ENCODE data around the gene MYLK4. TPM values are rescaled to one million over a fixed set of nuclear protein-coding genes. Genes with fewer than 3 reads are reported as not detected.

MYLK4 gene
- total and polyA plus RNA-seq, 2 of the 13 experiments (the other 11 are each of a cell fraction or from before 2014, with no cell fraction given) = 0.26 to 0.29 TPM

DNA sequence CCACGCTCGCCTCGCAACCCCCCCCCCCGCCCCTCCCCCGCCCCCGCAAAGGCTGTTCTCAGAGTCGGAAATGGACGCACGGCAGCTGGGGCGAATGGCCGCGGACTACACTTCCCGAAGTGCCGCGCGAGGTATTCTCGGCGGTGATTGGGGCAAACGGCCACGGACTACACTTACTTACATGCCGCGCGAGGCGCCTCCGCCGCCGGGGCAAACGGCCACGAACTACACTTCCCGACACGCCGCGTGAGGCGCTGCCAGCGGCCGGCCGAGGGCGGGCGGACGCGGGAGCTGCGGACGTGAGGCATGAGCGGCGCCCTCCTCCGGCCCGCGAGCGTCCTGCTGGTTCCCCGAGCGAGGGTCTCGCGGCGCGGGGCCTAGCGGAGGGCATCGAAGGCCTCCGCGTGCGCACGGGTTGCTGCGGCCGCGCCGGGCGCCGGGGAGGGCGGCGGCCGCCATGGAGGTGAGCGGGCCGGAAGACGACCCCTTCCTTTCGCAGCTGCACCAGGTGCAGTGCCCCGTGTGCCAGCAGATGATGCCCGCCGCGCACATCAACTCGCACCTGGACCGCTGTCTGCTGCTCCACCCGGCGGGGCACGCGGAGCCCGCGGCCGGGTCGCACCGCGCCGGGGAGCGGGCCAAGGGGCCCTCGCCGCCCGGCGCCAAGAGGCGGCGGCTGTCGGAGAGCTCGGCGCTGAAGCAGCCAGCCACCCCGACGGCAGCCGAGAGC lies 14.6 kb upstream of the MYLK4 start, which contains the start of gene WRNIP1 (continued):
- TF ChIP-seq PAWR (CRISPR knock-in tag; IDR thresholded peaks at IDR 0.05; ENCODE audit: borderline replicate concordance) (0 out of 2 replicates have a peak, but pooled peaks have one; percentile 59), ZNF451 (CRISPR knock-in tag; IDR thresholded peaks at IDR 0.05) (peak; percentile 98), ZBTB7B (CRISPR knock-in tag; IDR thresholded peaks at IDR 0.05) (0 out of 2 replicates have a peak, but pooled peaks have one; percentile 25), CENPX (CRISPR knock-in tag; IDR thresholded peaks at IDR 0.05) (no peak), NCOA1 (CRISPR knock-in tag; IDR thresholded peaks at IDR 0.05) (no peak), HINFP (CRISPR knock-in tag; IDR thresholded peaks at IDR 0.05; ENCODE audit: low read depth) (peak; percentile 99), ZNF563 (CRISPR knock-in tag; IDR thresholded peaks at IDR 0.05) (peak; percentile 96), PLRG1 (conservative IDR thresholded peaks at IDR 0.05) (no peak), SIX4 (CRISPR knock-in tag; IDR thresholded peaks at IDR 0.05) (0 out of 2 replicates have a peak, but pooled peaks have one; percentile 11), REPIN1 (CRISPR knock-in tag; IDR thresholded peaks at IDR 0.05; ENCODE audit: borderline replicate concordance, low read depth) (peak; percentile 83; the same call in 1 of the 2 replicates), ZNF276 (CRISPR knock-in tag; IDR thresholded peaks at IDR 0.05; ENCODE audit: low read depth) (peak; percentile 90), PHF21A (CRISPR knock-in tag; IDR thresholded peaks at IDR 0.05) (peak; percentile 13; the same call in 1 of the 2 replicates), RBFOX2 (IDR thresholded peaks at IDR 0.05; ENCODE audit: low read depth, low read length) (peak; percentile 96), DNMT3B (CRISPR knock-in tag; conservative IDR thresholded peaks at IDR 0.05) (no peak), RAD21 (CRISPR knock-in tag; IDR thresholded peaks at IDR 0.05) (peak; percentile 81), ZNF543 (CRISPR knock-in tag; IDR thresholded peaks at IDR 0.05) (no peak; the same call in none of the 2 replicates)
- TF ChIP-seq, protein P1, sequence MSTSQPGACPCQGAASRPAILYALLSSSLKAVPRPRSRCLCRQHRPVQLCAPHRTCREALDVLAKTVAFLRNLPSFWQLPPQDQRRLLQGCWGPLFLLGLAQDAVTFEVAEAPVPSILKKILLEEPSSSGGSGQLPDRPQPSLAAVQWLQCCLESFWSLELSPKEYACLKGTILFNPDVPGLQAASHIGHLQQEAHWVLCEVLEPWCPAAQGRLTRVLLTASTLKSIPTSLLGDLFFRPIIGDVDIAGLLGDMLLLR (CRISPR knock-in tag; IDR thresholded peaks at IDR 0.05) = peak; percentile 90; the same call in 1 of the 2 replicates
- TF ChIP-seq, protein P2, sequence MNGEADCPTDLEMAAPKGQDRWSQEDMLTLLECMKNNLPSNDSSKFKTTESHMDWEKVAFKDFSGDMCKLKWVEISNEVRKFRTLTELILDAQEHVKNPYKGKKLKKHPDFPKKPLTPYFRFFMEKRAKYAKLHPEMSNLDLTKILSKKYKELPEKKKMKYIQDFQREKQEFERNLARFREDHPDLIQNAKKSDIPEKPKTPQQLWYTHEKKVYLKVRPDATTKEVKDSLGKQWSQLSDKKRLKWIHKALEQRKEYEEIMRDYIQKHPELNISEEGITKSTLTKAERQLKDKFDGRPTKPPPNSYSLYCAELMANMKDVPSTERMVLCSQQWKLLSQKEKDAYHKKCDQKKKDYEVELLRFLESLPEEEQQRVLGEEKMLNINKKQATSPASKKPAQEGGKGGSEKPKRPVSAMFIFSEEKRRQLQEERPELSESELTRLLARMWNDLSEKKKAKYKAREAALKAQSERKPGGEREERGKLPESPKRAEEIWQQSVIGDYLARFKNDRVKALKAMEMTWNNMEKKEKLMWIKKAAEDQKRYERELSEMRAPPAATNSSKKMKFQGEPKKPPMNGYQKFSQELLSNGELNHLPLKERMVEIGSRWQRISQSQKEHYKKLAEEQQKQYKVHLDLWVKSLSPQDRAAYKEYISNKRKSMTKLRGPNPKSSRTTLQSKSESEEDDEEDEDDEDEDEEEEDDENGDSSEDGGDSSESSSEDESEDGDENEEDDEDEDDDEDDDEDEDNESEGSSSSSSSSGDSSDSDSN (CRISPR knock-in tag; IDR thresholded peaks at IDR 0.05) = peak; percentile 95
- TF ChIP-seq, protein P3, sequence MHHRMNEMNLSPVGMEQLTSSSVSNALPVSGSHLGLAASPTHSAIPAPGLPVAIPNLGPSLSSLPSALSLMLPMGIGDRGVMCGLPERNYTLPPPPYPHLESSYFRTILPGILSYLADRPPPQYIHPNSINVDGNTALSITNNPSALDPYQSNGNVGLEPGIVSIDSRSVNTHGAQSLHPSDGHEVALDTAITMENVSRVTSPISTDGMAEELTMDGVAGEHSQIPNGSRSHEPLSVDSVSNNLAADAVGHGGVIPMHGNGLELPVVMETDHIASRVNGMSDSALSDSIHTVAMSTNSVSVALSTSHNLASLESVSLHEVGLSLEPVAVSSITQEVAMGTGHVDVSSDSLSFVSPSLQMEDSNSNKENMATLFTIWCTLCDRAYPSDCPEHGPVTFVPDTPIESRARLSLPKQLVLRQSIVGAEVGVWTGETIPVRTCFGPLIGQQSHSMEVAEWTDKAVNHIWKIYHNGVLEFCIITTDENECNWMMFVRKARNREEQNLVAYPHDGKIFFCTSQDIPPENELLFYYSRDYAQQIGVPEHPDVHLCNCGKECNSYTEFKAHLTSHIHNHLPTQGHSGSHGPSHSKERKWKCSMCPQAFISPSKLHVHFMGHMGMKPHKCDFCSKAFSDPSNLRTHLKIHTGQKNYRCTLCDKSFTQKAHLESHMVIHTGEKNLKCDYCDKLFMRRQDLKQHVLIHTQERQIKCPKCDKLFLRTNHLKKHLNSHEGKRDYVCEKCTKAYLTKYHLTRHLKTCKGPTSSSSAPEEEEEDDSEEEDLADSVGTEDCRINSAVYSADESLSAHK (CRISPR knock-in tag; IDR thresholded peaks at IDR 0.05; ENCODE audit: borderline replicate concordance) = peak; percentile 27; the same call in 1 of the 2 replicates
- TF ChIP-seq, protein P4, sequence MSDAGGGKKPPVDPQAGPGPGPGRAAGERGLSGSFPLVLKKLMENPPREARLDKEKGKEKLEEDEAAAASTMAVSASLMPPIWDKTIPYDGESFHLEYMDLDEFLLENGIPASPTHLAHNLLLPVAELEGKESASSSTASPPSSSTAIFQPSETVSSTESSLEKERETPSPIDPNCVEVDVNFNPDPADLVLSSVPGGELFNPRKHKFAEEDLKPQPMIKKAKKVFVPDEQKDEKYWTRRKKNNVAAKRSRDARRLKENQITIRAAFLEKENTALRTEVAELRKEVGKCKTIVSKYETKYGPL (CRISPR knock-in tag; IDR thresholded peaks at IDR 0.05) = no peak; the same call in none of the 2 replicates

Data from HepG2 (cell line).